ENCODE data around the gene NEURL1B.

- TF ChIP-seq CTCF (IDR thresholded peaks at IDR 0.05; ENCODE audit: poor library complexity, severe bottlenecking) = no peak
- TF ChIP-seq SMC3 (conservative IDR thresholded peaks at IDR 0.05; ENCODE audit: poor library complexity) = no peak
- no peak for TF ChIP-seq EZH2 (IDR thresholded peaks at IDR 0.05; ENCODE audit: borderline replicate concordance, insufficient read depth, low read length, poor library complexity, severe bottlenecking)
- TF ChIP-seq REST (IDR thresholded peaks at IDR 0.05; ENCODE audit: borderline replicate concordance) = no peak
Measured at GRCh38 chr5:172719211-172719610, 78.1 kb downstream of the NEURL1B start.
